ENCODE data around the gene JMJD6.

GRCh38 chr17:76744747-76745146, 18.3 kb upstream of the JMJD6 start:
- TF ChIP-seq ARNTL (CRISPR knock-in tag; IDR thresholded peaks at IDR 0.05; ENCODE audit: borderline replicate concordance, low read depth) (no peak), PATZ1 (CRISPR knock-in tag; IDR thresholded peaks at IDR 0.05; ENCODE audit: borderline replicate concordance) (no peak)

Data from SK-N-SH treated with all-trans-retinoic acid at 6 μM for 48 hours (cell line).